Stimulated activated effector memory CD8-positive, alpha-beta T cell treated with anti-CD3 and anti-CD28 coated beads, Interleukin-12 subunit alpha, Interleukin-12 subunit beta, amount 100 ng/mL, for 72 hours (primary cell): ENCODE data around the gene PLVAP.
A peak's percentile ranks its signal among the peaks of the same experiment; 100 is the strongest.

ENCODE experiments used
- ATAC-seq: fragments of 150-1000 bp; cut with Tn5 transposase; 2 replicates; pipeline ENCODE4 v1.10.0; 2021
- DNase-seq, 2 donors: peaks; one replicate each; pipeline ENCODE4 v3.0.0; 2021 to 2022; ENCODE audit warnings: low spot score in 2 of 2
- H3K27ac Mint-ChIP-seq: one replicate; pipeline ENCODE4 v1.8.0; 2022; ENCODE audit warnings: mild to moderate bottlenecking, mixed read lengths
- H3K36me3 Mint-ChIP-seq: one replicate; pipeline ENCODE4 v1.8.0; 2022; ENCODE audit warnings: mild to moderate bottlenecking, mixed read lengths
- H3K4me1 Mint-ChIP-seq: one replicate; pipeline ENCODE4 v1.8.0; 2022; ENCODE audit warnings: mixed read lengths
- H3K4me3 Mint-ChIP-seq: one replicate; pipeline ENCODE4 v1.8.0; 2022; ENCODE audit warnings: mild to moderate bottlenecking, mixed read lengths
- H3K9me3 Mint-ChIP-seq: one replicate; pipeline ENCODE4 v1.8.0; 2022; ENCODE audit warnings: mixed read lengths

PLVAP gene, protein sequence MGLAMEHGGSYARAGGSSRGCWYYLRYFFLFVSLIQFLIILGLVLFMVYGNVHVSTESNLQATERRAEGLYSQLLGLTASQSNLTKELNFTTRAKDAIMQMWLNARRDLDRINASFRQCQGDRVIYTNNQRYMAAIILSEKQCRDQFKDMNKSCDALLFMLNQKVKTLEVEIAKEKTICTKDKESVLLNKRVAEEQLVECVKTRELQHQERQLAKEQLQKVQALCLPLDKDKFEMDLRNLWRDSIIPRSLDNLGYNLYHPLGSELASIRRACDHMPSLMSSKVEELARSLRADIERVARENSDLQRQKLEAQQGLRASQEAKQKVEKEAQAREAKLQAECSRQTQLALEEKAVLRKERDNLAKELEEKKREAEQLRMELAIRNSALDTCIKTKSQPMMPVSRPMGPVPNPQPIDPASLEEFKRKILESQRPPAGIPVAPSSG

DNA sequence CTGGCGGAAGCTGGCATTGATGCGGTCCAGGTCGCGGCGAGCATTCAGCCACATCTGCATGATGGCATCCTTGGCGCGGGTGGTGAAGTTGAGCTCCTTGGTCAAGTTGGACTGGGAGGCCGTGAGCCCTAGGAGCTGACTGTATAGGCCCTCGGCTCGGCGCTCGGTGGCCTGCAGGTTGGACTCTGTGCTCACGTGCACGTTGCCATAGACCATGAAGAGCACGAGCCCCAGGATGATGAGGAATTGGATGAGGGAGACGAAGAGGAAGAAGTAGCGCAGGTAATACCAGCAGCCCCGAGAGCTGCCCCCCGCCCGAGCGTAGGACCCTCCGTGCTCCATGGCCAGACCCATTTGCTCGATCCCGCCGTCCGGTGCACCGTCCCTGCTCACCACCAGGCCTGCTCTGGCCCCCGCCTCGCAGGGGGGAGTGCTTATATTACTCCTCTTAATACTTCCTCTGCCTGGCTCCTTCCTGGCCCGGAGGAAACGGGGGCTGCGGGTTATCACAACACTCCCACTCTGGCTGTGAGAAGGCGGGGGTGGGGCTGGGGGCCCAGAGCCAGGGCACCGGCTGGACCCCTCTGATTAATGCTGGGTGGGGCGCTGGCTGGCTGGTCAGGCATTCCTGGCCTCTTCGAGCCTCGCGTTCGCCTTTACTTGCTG, at the start of gene PLVAP:
Gene PLVAP (minus strand): TSS at position 408 of the 666 bp plus-strand sequence. CDS start 54 bp downstream, at position 354.
- Mint-ChIP-seq H3K4me1 (peaks cover 6% of the 10 kb centered on the region), H3K9me3 (no peaks in the 10 kb centered on the region), H3K4me3 (no peak within 1 kb of the TSS), H3K36me3 (no peaks in the 10 kb centered on the region), H3K27ac (no peak within 1 kb of the TSS)
- DNase-seq (no peak), ATAC-seq (no peak)

DNA sequence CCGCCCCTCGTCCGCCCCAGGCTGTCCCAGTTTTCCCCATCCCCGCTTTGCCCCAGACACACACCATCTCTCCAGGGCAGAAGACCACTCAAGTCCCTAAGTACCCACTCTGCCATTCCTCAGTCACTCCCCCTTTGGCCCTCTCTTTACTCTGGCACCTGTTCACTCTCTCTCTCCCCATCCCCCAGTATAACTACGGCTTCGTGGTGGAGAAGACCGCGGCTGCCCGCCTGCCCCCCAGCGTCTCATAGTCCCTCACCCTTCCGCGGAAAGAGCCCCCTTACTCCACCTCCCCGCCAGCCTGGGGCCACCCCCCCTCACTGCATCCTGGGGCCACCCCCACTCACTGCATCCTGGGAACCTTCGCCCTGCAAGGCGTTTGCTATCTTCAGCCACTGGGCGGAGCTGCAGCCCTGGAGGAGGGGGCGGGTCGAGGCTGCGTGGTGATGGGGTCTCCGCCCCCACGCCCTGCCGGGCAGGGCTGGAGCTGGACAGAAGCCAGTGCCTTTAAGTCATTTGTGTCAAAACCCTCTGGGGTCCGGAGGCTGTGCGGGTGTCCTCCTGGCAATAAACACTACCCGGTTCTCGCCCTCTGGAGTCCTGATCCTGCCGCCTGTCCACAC, 47.7 kb upstream of the PLVAP start:
- H3K4me1 Mint-ChIP-seq, result peaks cover 20% of the 10 kb centered on the region
- H3K27ac Mint-ChIP-seq, result no peak overlapping the region
- peaks cover 8% of the 10 kb centered on the region for H3K36me3 Mint-ChIP-seq
- DNase-seq, result no peak
- no peaks in the 10 kb centered on the region for H3K9me3 Mint-ChIP-seq
- peak; percentile 42 for ATAC-seq
- H3K4me3 Mint-ChIP-seq, result no peak overlapping the region

DNA sequence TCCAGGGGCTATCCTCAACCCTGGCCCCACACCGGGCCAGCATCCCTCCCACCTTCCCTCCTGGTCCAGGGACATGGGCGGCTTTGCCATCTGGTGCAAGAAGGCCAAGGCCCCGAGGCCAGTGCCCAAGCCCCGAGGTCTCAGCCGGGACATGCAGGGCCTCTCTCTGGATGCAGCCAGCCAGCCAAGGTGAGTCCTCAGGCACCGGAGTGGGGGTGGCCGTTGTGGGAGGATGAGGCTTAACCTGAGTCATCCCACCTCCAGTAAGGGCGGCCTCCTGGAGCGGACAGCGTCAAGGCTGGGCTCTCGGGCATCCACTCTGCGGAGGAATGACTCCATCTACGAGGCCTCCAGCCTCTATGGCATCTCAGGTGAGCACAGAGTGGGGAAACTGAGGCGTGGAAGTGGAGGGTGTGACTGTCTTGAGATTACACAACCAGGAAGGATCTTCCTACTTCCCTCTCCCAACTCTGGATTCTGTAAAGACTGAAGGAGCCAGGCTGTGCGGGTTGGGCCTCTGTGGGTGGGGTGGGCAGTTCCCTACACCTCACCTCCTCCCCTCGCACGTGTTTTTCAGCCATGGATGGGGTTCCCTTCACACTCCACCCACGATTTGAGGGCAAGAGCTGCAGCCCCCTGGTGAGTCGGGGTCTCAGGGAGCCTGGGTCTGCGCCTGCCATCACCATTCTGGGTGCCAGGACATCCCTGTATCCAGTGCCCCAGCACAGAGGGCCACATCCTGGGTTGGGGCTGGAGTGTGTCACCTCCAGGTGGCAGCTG, 46.5 kb upstream of the PLVAP start:
- no peak for DNase-seq
- Mint-ChIP-seq H3K4me3 (no peak overlapping the region), H3K36me3 (peaks cover 8% of the 10 kb centered on the region), H3K27ac (peak overlapping the region; percentile 53), H3K9me3 (no peaks in the 10 kb centered on the region), H3K4me1 (peaks cover 30% of the 10 kb centered on the region)
- no peak for ATAC-seq

DNA sequence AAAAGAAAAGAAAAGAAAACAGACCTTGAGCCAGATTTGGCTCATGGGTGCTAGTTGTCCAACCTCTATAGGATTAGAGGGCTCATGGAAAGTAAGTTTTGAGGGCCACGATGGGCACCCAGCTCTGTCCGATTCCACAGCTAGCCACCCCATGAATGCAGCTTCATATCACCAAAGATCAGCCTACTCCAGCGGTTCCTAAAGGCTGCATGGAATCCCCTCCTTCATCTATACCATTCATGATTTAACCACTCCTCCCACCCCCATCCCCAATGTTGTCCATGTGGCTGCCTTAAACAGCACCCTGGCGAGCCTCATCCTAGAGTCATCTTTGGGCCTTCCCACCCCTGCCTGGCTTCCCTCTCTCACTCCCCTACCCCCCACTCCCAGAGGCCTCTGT, 44.8 kb upstream of the PLVAP start:
- peaks cover 11% of the 10 kb centered on the region for H3K36me3 Mint-ChIP-seq
- H3K4me1 Mint-ChIP-seq, result peaks cover 32% of the 10 kb centered on the region
- ATAC-seq (no peak), DNase-seq (no peak)
- peak overlapping the region; percentile 2 for H3K4me3 Mint-ChIP-seq
- H3K9me3 Mint-ChIP-seq, result no peaks in the 10 kb centered on the region
- H3K27ac Mint-ChIP-seq, result no peak overlapping the region

DNA sequence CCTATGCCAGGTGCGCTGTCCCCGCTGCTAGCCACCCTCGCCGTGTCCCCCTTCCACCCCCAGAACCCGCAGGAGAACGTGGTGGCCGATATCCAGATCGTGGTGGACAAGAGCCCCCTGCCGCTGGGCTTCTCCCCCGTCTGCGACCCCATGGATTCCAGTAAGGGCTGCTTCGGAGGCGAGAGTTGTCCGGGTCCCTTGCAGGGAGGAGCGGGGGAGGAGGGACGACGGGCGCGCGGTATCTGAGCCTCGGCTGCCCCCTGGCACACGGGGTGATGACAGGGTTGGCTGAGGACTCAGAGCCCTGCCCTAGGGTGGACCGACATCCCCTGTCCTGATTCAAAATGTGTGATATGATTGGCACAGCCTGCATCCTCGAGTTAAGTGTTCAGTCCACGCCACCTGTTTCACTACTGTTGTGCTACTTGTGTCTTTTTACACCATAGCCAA, 43.4 kb upstream of the PLVAP start:
- Mint-ChIP-seq H3K36me3 (peaks cover 21% of the 10 kb centered on the region), H3K4me3 (peak overlapping the region; percentile 89), H3K4me1 (peaks cover 36% of the 10 kb centered on the region), H3K27ac (peak overlapping the region; percentile 87), H3K9me3 (no peaks in the 10 kb centered on the region)
- peak; percentile 58 for ATAC-seq
- peak; percentile 17 to 70 for DNase-seq

DNA sequence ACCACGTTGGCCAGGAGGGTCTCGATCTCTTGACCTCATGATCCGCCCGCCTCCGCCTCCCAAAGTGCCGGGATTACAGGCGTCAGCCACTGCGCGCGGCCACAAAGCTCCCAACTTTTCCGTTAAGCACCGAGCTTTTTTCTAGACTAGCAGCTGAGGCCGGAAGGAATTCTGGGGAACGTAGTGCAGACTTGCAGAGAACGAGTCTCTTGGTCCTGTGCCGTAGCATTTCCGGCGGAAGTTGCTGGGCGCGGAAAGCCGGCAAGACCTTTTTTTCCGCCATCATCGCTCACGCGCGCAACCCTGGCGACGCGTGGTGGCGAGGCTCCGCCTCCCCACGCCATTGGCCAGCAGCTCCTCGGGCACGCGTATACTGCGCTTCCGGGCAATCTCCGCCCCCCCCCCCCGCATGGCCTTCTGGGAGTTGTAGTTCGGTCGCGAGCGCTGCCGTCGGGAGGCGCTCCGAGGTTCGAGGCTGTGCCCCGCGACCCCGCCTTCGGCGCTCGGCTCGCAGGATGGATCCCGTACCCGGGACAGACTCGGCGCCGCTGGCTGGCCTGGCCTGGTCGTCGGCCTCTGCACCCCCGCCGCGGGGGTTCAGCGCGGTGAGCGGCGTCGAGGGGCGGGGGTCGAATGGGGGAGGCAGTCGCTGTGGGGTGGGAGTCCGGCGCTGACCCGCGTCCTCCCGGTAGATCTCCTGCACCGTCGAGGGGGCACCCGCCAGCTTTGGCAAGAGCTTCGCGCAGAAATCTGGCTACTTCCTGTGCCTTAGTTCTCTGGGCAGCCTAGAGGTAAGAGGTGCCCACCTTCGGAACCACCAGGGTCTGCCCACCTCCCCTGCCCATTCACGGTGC, 42.7 kb upstream of the PLVAP start, which contains the start of gene MVB12A:
Gene MVB12A (plus strand): TSS at position 427 of the 854 bp plus-strand sequence. CDS start 89 bp downstream, at position 516.
- H3K36me3 Mint-ChIP-seq, result peaks cover 27% of the 10 kb centered on the region
- H3K4me3 Mint-ChIP-seq, result peak within 1 kb of the TSS; percentile 89
- no peaks in the 10 kb centered on the region for H3K9me3 Mint-ChIP-seq
- peak; percentile 86 to 95 for DNase-seq
- ATAC-seq, result peak; percentile 95
- H3K4me1 Mint-ChIP-seq, result peaks cover 36% of the 10 kb centered on the region
- peak within 1 kb of the TSS; percentile 89 for H3K27ac Mint-ChIP-seq

DNA sequence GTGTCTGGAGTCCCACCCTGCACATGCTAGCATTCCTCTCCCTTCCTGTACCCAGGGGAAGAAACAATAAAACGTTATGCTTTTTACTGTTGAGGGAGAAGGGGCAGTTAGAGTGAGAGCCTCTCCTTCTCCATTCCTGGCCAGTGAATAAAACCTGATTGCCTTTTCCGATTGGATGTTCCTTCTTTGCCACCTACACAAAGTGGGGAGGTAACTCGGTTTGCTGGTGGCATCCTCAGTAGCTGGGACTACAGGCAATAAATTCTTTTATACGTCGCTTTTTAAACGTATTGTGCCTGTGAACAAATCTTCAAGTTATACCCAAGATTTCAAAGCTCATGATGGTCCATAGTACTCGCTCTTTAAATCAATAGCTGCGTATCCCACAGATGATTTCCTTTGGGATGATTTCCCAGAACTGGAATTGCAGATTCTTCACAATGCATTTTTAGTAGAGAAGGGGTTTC, 42.0 kb upstream of the PLVAP start:
- DNase-seq (no peak), ATAC-seq (no peak)
- Mint-ChIP-seq H3K36me3 (peaks cover 34% of the 10 kb centered on the region), H3K4me3 (peak overlapping the region; percentile 89), H3K4me1 (peaks cover 33% of the 10 kb centered on the region), H3K27ac (peak overlapping the region; percentile 89), H3K9me3 (no peaks in the 10 kb centered on the region)

DNA sequence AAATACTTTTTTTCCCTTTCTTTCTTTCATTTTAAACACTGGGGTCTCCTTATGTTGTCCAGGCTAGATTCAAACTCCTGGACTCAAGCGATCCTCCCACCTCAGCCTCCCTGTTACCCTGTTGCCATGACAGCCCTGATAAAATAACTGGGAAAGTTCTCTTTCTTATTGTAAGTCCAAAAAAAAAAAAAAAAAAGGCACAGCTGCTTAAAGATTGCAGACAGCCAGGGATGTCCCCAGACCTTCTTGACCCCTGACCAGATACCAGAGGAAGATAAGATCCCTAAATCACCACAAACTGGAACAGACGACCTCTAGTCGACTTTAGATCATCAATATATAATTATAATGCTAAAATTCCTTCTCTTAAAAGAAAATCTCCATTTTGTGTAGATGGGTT, 41.6 kb upstream of the PLVAP start:
- Mint-ChIP-seq H3K4me1 (peaks cover 30% of the 10 kb centered on the region), H3K9me3 (no peaks in the 10 kb centered on the region), H3K36me3 (peaks cover 39% of the 10 kb centered on the region), H3K27ac (no peak overlapping the region), H3K4me3 (peak overlapping the region; percentile 89)
- no peak for ATAC-seq
- DNase-seq, result no peak

DNA sequence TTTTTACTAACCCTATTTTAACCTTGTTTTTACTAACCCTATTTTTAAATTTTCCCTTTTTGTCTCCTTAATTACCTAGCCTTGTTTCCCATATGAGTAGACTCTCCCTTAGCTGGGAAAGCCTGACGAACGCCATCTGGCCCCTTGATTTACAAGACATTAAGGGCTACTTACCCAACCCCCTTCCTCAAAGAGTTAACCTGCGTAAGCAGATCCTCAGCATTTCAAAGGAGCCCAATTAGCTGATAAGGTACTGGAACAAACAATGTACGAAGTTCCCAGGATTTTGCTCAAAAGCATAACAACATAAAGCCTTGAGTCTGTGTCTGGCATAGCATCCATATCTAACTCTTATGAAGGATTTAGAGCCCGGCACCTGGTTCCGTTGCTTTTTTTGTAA, 38.0 kb upstream of the PLVAP start:
- ATAC-seq (no peak), DNase-seq (no peak)
- Mint-ChIP-seq H3K4me1 (peaks cover 25% of the 10 kb centered on the region), H3K27ac (no peak overlapping the region), H3K9me3 (no peaks in the 10 kb centered on the region), H3K4me3 (no peak overlapping the region), H3K36me3 (peaks cover 62% of the 10 kb centered on the region)

DNA sequence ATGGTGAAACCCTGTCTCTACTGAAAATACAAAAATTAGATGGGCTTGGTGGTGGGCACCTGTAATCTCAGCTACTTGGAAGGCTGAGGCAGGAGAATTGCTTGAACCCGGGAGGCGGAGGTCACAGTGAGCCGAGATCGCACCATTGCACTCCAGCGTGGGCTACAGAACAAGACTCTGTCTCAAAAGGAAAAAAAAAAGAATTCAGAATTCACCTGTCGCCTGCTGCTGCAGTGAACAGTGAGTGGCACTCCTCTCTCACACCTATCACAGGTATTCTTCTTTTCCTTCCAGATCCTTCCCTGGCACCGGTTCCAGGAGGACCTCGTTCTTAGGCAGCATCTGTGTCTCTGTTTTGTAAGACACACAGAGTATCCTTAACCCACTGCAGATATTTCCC, 37.0 kb upstream of the PLVAP start:
- ATAC-seq, result no peak
- no peaks in the 10 kb centered on the region for H3K9me3 Mint-ChIP-seq
- no peak overlapping the region for H3K4me3 Mint-ChIP-seq
- H3K36me3 Mint-ChIP-seq, result peaks cover 71% of the 10 kb centered on the region
- H3K27ac Mint-ChIP-seq, result no peak overlapping the region
- H3K4me1 Mint-ChIP-seq, result peaks cover 19% of the 10 kb centered on the region
- DNase-seq, result no peak

DNA sequence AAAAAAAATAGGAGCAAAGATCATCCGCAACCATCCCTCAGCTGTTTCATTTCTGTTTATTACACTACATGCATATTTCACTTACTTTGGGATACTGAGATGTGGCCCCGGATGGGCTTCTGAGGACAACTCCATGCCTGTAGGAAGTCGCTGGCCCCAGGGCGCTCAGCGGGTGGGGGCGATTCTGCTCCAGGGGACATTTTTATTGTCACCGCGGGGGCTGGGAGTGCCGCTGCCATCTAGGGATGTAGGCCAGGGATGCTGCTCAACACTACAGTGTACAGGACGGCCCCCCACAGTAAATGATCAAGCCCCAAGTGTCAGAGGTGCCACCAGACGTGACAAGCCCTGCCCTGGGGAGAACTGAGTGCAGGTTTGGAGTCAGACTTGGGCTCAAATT, 34.7 kb upstream of the PLVAP start:
- DNase-seq, result no peak
- Mint-ChIP-seq H3K36me3 (peaks cover 76% of the 10 kb centered on the region), H3K4me1 (peaks cover 21% of the 10 kb centered on the region), H3K9me3 (no peaks in the 10 kb centered on the region), H3K27ac (peak overlapping the region; percentile 50), H3K4me3 (no peak overlapping the region)
- ATAC-seq, result no peak

DNA sequence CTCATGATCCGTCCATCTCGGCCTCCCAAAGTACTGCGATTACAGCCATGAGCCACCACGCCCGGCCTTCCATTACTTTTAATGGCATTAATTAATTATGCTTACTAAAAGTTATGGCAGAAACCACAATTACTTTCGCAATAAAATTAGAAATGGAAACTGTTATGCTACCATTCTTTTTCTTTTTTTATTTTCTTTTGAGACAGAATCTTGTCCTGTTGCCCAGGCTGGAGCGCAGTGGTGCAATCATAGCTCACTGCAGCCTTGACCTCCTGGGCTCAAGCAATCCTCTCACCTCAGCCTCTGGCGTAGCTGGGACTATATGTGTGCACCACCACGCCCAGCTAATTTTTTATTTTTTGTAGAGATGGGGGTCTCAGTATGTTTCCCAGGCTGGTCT, 32.8 kb upstream of the PLVAP start:
- H3K4me1 Mint-ChIP-seq, result peaks cover 35% of the 10 kb centered on the region

DNA sequence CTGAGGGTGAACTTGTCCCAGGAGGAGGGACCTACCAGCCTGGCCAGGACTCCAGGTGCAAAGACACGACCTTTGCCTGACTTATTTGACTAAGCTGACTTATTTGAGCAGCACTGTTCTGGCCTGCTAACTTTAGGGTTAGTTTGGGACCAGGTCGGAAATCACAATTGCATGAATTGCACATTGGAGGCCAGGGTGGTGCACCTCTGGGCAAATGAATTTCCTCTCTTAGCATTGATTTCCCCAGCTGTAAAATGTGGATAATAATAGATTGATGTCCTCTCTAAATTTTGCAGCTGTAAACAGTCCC, 29.7 kb upstream of the PLVAP start:
- peak; percentile 2 for ATAC-seq
- DNase-seq, result no peak
- H3K4me3 Mint-ChIP-seq, result peak overlapping the region; percentile 99
- peaks cover 45% of the 10 kb centered on the region for H3K4me1 Mint-ChIP-seq
- no peaks in the 10 kb centered on the region for H3K9me3 Mint-ChIP-seq
- peak overlapping the region; percentile 98 for H3K27ac Mint-ChIP-seq
- peaks cover 60% of the 10 kb centered on the region for H3K36me3 Mint-ChIP-seq

More for the DNA sequence above, 32.8 kb upstream of the PLVAP start:
- H3K4me3 Mint-ChIP-seq, result peak overlapping the region; percentile 4
- no peak for DNase-seq
- ATAC-seq, result no peak
- peaks cover 76% of the 10 kb centered on the region for H3K36me3 Mint-ChIP-seq
- H3K27ac Mint-ChIP-seq, result no peak overlapping the region
- no peaks in the 10 kb centered on the region for H3K9me3 Mint-ChIP-seq
